Prostate gland (tissue), 2 donors: ENCODE data around the gene IL19.

Source experiments
- CTCF ChIP-seq, 4 experiments: fragments of 200-600 bp in 2 of 4; fragments of 450-650 bp in 2 of 4; sonication (generic) in 2 of 4; IDR thresholded peaks; 1 replicate in 3 of 4; 2 replicates in 1 of 4; pipeline ENCODE4 v1.5.1; 2016 to 2019; ENCODE audit warnings: antibody characterized with exemption in 4 of 4, mild to moderate bottlenecking in 2 of 4, moderate library complexity in 2 of 4
- POLR2A ChIP-seq: fragments of 450-650 bp; IDR thresholded peaks from one replicate; pipeline ENCODE4 v1.6.1; 2016; ENCODE audit warnings: antibody characterized with exemption, mild to moderate bottlenecking
- POLR2AphosphoS5 ChIP-seq: sonication (generic); formaldehyde crosslinking; IDR thresholded peaks from one replicate; pipeline ENCODE4 v1.6.1; 2017; ENCODE audit warnings: antibody characterized with exemption

- peak in 2 of 4 experiments; percentile 46 to 54 for TF ChIP-seq CTCF (IDR thresholded peaks at IDR 0.05)
- TF ChIP-seq POLR2AphosphoS5: peak; percentile 29
- TF ChIP-seq POLR2A: no peak
These were observed 31.9 kb upstream of the IL19 start for GRCh38 chr1:206738370-206739366.
